ENCODE data around the gene DNAAF9.

Gene DNAAF9

DNA sequence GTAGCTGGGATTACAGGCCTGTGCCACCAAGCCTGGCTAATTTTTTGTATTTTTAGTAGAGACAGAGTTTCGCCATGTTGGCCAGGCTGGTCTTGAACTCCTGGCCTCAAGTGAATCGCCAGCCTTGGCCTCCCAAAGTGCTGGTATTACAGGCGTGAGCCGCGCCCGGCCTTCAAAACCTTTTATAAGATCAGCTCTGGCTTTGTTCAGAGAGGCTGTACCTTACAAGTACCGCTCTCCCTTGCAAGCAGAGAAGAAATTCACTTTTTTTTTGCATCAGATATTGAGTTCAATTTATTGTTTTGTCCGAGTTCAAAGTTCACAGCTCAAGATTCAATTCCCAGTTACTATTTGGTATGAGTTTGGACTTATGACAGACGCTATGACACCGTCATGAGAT, 1.9 kb upstream of the DNAAF9 start:
- DNase-seq = no peak

DNA sequence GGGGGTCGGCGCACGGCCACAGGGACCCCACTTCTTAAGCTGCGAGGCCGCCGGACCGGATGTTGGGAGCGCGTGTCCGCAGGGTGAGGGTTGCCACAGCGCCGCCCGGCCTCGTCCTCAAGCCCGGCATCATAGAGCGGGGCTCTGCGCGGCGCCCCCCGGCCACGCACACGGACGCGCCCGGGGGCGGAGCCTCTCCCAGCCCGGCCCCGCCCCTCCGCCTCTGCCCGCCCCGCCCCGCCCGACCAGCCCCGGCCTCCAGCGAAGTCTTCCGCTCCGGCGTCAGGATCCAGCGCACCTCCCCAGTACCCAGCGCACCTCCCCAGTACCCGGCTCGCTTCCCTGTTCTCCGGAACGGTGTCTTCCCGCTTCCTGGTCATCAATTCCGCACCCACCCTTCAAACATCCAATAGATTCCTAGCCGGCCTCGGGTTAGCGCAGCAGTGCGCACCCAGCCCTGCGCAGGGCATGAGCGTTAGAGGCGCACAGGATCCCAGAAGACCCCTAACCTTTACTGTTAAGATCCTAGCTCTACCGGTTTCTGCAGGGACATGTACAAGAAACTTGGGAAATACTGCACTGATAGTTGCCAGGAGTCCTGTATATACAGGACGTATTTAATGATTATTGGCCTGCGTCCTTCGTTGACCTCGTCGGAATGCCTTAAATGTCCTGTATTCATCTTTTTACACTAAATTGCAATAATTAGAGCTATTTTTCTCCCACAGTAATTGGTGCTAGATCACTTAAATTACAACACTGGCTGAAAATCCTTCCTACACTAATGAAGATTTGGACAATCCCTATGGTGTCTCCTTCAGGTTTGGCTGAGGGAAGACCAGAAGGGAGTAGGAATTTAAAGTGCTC, 535 bp upstream of the DNAAF9 start:
- DNase-seq = peak; percentile 83

- DNase-seq = peak; percentile 20
These were observed 909 bp downstream of the DNAAF9 start for GRCh38 chr20:3406481-3407039.

DNA sequence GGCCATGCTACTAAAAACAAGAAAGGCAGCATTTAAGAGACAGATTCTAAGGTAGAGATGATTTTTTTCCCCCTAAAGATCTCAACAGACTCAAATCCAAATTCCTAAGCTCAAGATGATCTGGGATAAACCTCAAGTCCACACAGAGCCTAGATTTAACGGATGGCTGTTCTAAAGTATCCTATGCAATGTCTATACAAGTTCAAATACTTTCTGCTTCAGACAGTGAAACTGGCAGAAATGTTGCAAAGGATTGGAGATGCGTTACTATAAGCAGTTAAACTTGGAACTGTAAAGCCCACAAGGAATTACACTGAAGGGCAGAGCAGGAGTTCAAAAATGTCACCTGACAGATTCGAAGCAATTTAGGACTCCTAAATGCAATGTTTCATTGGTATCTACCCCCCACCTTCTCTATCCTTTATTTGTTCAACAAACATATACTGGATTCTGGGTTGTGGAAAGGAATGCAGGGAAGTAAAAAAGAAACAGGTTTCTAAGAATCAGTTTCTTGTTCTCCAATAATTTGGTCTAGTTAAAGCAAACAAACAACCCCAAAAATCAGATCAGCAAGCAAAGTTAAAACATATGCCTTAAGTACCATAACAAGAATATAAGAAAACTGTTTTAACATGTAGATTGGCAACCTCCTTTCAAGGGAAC, 1.6 kb downstream of the DNAAF9 start:
- no peak for DNase-seq

- DNase-seq = no peak
These were observed 2.3 kb downstream of the DNAAF9 start for GRCh38 chr20:3405139-3405538.

DNA sequence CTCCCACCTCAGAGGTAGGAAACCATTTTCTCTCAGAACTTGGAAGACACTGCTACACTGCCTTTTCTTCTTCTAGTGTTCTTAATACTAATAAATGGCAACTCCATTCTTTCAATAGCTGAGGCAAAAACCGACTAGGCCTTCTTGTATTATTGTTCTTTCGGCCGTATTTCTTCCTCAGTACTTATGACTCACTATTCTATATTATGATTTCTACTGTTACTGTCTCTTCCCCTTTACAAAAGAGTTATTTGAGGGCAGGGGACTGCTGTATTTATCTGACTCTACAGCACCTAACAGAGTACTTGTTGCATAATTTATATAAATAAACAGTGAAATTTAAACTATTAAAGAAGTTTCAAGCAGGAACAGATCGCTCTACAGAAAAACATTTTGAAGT, 3.1 kb downstream of the DNAAF9 start:
- no peak for DNase-seq

DNA sequence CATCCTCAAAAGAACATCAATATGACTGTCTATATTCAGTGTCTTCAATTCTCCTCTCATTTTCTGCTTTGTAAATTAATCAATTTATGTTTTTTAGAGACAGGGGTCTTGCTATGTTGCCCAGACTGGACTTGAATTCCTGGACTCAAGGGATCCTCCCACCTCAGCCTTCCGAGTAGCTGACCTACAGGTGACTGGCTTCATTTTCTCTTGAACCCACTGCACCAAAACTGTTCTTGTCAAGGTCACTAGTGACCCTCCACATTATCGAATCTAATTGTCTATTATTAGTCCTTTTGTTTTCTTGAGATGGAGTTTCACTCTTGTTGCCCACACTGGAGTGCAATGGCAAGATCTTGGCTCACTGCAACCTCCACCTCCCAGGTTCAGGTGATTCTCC, 3.7 kb downstream of the DNAAF9 start:
- DNase-seq = no peak

DNA sequence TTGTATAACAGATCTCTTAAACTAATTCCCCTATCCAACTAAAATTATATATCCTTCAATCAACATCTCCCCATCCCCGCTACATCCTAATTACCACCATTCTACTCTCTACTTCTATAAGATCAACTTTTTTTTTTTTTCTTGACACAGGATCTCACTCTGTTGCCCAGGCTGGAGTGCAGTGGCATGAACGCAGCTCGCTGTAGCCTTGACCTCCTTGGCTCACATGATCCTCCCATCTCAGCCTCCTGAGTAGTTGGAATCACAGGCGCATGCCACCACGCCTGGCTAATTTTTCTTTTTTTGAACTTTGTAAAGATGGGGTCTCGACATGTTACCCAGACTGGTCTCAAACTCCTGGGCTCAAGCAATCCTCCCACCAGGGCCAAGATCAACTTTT, 5.0 kb downstream of the DNAAF9 start:
- no peak for DNase-seq

- no peak for DNase-seq
These were observed 7.0 kb downstream of the DNAAF9 start for GRCh38 chr20:3400260-3401155.

GRCh38 chr20:3398681-3399252, 8.7 kb downstream of the DNAAF9 start:
- DNase-seq = no peak

DNA sequence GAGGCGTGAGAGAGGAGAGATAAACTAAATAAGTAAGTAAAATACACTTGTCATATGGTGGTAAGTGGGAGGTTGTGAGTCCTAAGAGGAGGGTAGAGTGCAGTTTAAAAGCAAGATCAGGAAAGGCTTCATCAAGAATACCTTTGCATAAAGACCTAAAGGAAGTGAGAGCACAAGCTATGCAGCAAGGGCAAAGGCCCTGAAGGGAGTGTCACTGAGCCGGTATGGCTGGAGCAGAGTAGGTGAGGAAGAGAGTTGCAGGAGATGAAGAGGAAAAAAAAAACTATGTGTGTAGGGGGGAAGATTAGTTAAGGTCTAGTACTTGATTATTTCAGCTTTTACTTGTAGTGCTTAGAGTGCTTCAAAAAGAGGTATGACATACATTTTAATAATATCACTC, 11.0 kb downstream of the DNAAF9 start:
- DNase-seq = no peak

DNA sequence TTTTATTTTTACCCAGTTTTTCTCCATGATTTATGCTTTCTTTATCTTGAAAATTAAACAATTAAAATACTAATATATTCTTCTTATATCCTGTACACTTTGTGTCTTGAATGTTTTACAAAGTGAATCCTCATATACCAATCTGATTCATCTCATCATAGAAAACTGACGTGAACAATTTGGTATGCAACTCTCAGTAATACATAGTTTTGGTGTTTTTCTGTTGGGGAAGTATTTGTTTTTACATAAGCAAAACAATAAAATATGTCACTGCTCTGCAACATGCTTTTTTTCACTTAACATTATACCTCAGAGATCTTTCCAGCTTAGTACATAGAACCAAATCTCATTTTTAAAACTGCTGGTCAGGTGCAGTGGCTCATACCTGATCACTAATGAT, 14.7 kb downstream of the DNAAF9 start:
- DNase-seq = no peak

DNA sequence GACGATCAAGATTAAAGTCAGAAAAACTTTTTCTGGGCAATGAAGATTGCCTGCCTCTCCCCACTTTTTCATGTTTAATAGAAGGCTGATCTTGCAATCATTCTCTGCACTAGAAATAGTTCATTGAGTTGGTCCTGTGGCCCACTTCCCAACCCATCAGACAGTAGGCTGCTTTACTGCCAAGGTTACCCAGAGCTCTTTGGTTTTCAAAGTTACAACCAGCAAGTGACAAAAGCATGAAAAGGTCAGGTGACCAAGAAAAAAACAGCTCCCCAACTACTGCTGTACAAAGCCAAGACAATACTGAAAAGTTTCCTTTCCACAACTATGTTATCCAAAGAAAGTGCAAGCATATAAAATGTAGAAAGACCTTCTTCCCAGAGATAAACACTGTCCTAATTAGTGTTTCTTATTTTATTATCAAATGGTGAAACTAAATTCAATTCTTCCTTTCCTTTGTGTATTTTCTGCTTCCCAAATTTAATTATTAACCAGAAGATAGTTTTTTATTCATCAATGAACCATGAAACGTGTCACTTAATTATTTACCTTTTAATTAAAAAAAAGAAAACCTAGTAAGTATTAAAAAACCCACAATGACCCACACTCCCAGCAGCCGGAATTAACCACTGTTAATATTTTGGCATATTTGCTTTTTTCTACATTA, 16.6 kb downstream of the DNAAF9 start:
- DNase-seq = no peak

GRCh38 chr20:3383878-3384495, 23.5 kb downstream of the DNAAF9 start:
- no peak for DNase-seq

DNA sequence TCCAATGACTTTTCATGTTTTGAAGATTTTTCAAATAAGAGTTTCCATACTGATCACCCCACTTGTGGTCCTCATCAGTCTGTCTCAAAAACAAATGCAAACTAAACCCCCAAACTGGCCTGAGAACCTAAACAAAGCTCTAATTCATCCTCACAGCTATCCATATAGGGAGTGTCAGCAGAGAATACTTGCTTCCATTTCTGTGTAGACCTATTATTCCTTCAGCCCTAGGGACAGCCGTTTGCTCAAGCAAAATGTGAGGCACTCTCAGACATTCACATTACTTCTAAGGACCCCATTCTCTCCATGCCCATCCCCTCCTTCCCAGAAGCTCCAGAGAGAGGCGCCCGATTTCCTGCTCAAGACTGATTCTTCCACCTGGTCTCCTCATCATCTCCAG, 24.6 kb downstream of the DNAAF9 start:
- no peak for DNase-seq

- DNase-seq = no peak
These were observed 27.0 kb downstream of the DNAAF9 start for GRCh38 chr20:3380228-3381070.

GRCh38 chr20:3378138-3378537, 29.3 kb downstream of the DNAAF9 start:
- DNase-seq = no peak

DNA sequence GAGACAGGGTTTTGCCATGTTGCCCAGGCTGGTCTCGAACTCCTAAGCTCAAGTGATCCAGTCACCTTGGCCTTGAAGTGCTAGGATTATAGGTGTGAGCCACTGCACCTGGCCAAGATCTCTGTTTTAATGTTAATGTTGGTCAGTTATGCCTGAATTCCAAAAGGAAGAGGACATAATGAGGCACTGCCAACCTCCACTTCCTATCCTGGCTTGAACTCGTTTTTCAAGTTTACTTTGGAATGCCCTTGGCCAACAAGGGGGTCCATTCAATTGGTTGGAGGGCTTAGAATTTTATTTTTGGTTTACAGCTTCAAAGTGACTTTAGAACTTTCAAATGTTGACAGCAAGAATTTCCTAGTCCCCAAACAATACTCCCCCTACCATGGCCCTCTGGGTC, 29.8 kb downstream of the DNAAF9 start:
- DNase-seq = no peak

DNA sequence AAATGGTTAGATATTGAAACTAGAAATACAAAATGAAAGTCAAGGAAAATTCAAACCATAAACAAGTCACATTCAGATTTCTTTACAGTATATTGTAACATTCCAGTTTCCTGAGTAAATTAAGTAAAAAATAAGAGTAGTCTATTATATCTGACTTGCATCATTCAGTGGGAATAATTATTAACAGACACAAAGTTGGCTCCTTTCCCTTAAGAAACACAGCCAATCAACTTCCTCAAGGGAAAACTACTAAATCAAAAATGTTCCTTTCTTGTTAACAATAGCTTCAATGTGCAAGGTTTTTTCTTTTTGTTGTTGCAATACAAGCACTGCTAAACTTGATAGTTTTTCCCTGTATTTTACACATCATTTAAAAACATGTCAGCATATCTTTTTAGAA, 33.2 kb downstream of the DNAAF9 start:
- no peak for DNase-seq

DNA sequence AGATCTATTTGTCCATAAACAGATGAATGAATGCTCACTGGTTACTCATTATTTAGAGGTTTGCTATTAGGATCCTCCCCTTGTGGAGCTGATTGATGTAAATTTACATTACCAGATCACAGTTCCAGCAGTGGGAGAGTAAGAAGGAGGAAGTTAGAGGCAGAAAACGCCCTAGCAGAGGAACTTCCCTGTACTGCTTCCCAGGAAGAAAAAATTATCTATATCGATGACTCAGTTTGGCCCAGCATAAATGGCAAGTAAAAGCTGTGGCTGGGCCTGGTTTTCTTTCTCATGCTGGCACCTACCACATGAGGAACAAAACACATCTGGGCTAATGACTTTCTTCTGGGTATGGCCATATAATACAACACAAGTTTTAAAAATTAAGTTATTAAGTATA, 35.7 kb downstream of the DNAAF9 start:
- no peak for DNase-seq

- no peak for DNase-seq
These were observed 40.4 kb downstream of the DNAAF9 start for GRCh38 chr20:3367089-3367488.

All from CD4-positive, alpha-beta T cell treated with Interleukin-6 for 4 hours (primary cell).